B cell (primary cell): ENCODE results near the gene OR9A2. TPM values are rescaled to one million over a fixed set of nuclear protein-coding genes. Genes with fewer than 3 reads are reported as not detected.

ENCODE experiments used
- ATAC-seq: fragments of 200-7000 bp; cut with Tn5 transposase; one replicate; pipeline ENCODE4 v1.10.0; 2021; ENCODE audit warnings: low read depth, mild to moderate bottlenecking, moderate number of reproducible peaks, moderate library complexity
- CTCF ChIA-PET: fragments of 350-600 bp; sonication (Branson Sonifier 250); formaldehyde crosslinking; loops from one replicate; lab custom pipeline; 2021; ENCODE audit warnings: antibody characterized with exemption, inconsistent platforms; lab: Charles Lee
- POLR2A ChIA-PET: fragments of 350-600 bp; sonication (Branson Sonifier 250); formaldehyde crosslinking; loops from one replicate; lab custom pipeline; 2021; ENCODE audit warnings: antibody characterized with exemption; lab: Charles Lee
- DNase-seq: peaks from one replicate; pipeline ENCODE4 v3.0.0; 2013
- H2AFZ ChIP-seq: 2 replicates; pipeline ENCODE4 v1.6.1; 2012; ENCODE audit warnings: mild to moderate bottlenecking, low read depth, low read length; ENCODE audit not compliant: insufficient read depth, poor library complexity, severe bottlenecking
- H3K27ac ChIP-seq, 2 donors: 1 replicate in 1 of 2; 2 replicates in 1 of 2; pipeline ENCODE4 v1.5.1; 2012 to 2013; ENCODE audit warnings: low read length in 2 of 2, mild to moderate bottlenecking in 2 of 2, moderate library complexity in 1 of 2
- H3K27me3 ChIP-seq, 4 experiments: fragments of 200-600 bp in 1 of 4; sonication (generic) in 1 of 4; replicated peaks in 1 of 4; 1 replicate in 2 of 4; 2 replicates in 2 of 4; pipeline versions ENCODE4 v1.6.1 to v1.7.0; 2013 to 2016; ENCODE audit warnings: low read length in 3 of 4, mild to moderate bottlenecking in 2 of 4, mixed read lengths in 1 of 4, moderate library complexity in 1 of 4; ENCODE audit not compliant: insufficient read depth in 4 of 4, control insufficient read depth in 3 of 4; ENCODE audit errors: control extremely low read depth in 1 of 4
- H3K36me3 ChIP-seq, 2 experiments: replicated peaks in 1 of 2; 1 replicate in 1 of 2; 2 replicates in 1 of 2; pipeline versions ENCODE4 v1.6.1 to v1.7.1; 2013; ENCODE audit warnings: low read length in 1 of 2; ENCODE audit not compliant: insufficient read depth in 2 of 2, control insufficient read depth in 1 of 2; ENCODE audit errors: control extremely low read depth in 1 of 2, extremely low read depth in 1 of 2
- H3K4me1 ChIP-seq, 2 donors: fragments of 200-600 bp in 1 of 2; sonication (generic) in 1 of 2; 1 replicate in 1 of 2; 2 replicates in 1 of 2; pipeline versions ENCODE4 v1.5.1 to v1.6.1; 2013 to 2017; ENCODE audit warnings: low read length in 2 of 2; ENCODE audit not compliant: control insufficient read depth in 2 of 2, insufficient read depth in 2 of 2
- H3K4me2 ChIP-seq: replicated peaks from 2 replicates; pipeline ENCODE3; 2012; ENCODE audit warnings: mild to moderate bottlenecking, low read depth, low read length; ENCODE audit not compliant: poor library complexity, severe bottlenecking
- H3K4me3 ChIP-seq, 5 experiments: fragments of 200-600 bp in 1 of 5; sonication (generic) in 1 of 5; 1 replicate in 3 of 5; 2 replicates in 2 of 5; pipeline versions ENCODE4 v1.5.1 to v1.7.0; 2011 to 2016; ENCODE audit warnings: low read length in 4 of 5, mild to moderate bottlenecking in 4 of 5, low read depth in 2 of 5, control low read depth in 1 of 5, moderate library complexity in 1 of 5; ENCODE audit not compliant: insufficient read depth in 1 of 5; ENCODE audit errors: control extremely low read depth in 1 of 5, extremely low read depth in 1 of 5
- H3K79me2 ChIP-seq: fragments of 200-600 bp; sonication (generic); one replicate; pipeline ENCODE4 v1.6.0; 2016; ENCODE audit warnings: low read length; ENCODE audit not compliant: control insufficient read depth, insufficient read depth
- H3K9ac ChIP-seq: fragments of 200-600 bp; sonication (generic); 2 replicates; pipeline ENCODE4 v1.6.1; 2017; ENCODE audit warnings: mild to moderate bottlenecking, low read length, moderate library complexity
- H3K9me3 ChIP-seq, 3 donors: one replicate each; pipeline versions ENCODE4 v1.6.1 to v1.7.1; 2013; ENCODE audit warnings: low read length in 2 of 3; ENCODE audit not compliant: control insufficient read depth in 2 of 3, insufficient read depth in 1 of 3; ENCODE audit errors: control extremely low read depth in 1 of 3
- H4K20me1 ChIP-seq: 2 replicates; pipeline ENCODE4 v1.6.0; 2012; ENCODE audit warnings: mild to moderate bottlenecking, low read length; ENCODE audit not compliant: insufficient read depth, control insufficient read depth, poor library complexity, severe bottlenecking
- H3K27ac Mint-ChIP-seq: one replicate; pipeline ENCODE4 v1.8.0; 2021; ENCODE audit warnings: mixed read lengths
- H3K27me3 Mint-ChIP-seq: one replicate; pipeline ENCODE4 v1.8.0; 2021; ENCODE audit warnings: mixed read lengths
- H3K4me1 Mint-ChIP-seq: one replicate; pipeline ENCODE4 v1.8.0; 2021; ENCODE audit warnings: mixed read lengths
- H3K4me3 Mint-ChIP-seq: one replicate; pipeline ENCODE4 v1.8.0; 2021; ENCODE audit warnings: mixed read lengths
- H3K9me3 Mint-ChIP-seq: one replicate; pipeline ENCODE4 v1.8.0; 2022; ENCODE audit warnings: mixed read lengths; ENCODE audit not compliant: insufficient read depth
- CTCF ChIP-seq: fragments of 200-600 bp; IDR thresholded peaks from one replicate; pipeline ENCODE4 v1.8.0; 2022; ENCODE audit warnings: antibody characterized with exemption, mild to moderate bottlenecking
- EZH2 ChIP-seq: IDR thresholded peaks from 2 replicates; pipeline ENCODE4 v1.6.1; 2012; ENCODE audit warnings: borderline replicate concordance, low read depth, mild to moderate bottlenecking, moderate library complexity, low read length; ENCODE audit not compliant: insufficient read depth, poor library complexity, severe bottlenecking
- WGBS: methylation state at CpG from one replicate; pipeline ENCODE4 v1.1.5; 2013; ENCODE audit warnings: missing lambda C conversion rate; ENCODE audit not compliant: insufficient coverage; 5-methylcytosine and 5-hydroxymethylcytosine counted together
- intact Hi-C: fragments of 100-400 bp; cut with micrococcal nuclease; formaldehyde crosslinking; loops from one replicate; pipeline ENCODE4 v1.10.0; 2022
- polyA plus RNA-seq: library from polyadenylated mRNA; depleted of rRNA; stranded (reverse); fragments of >200 nt; gene quantifications from 2 replicates; pipeline ENCODE4 v1.2.3, GENCODE V29; 2012
- total RNA-seq, 2 donors: library from RNA; stranded (reverse); fragments of 120-200 nt in 1 of 2; gene quantifications; 1 replicate in 1 of 2; 2 replicates in 1 of 2; pipeline versions ENCODE4 v1.2.3 to v1.2.4, GENCODE V29; 2013 to 2022

The OR9A2 gene
- total and polyA plus RNA-seq, 2 donors (not counting 1 experiment from before 2014, with no cell fraction given): not detected

- no peak overlapping the region for H3K9ac ChIP-seq
- no peak overlapping the region for H2AFZ ChIP-seq
- H3K4me3 ChIP-seq: no peak overlapping the region
- no peaks in the 10 kb centered on the region for H3K79me2 ChIP-seq
- DNase-seq: no peak
- H4K20me1 ChIP-seq: no peaks in the 10 kb centered on the region
- intact Hi-C loops: no loop called here
- H3K36me3 ChIP-seq: no peaks in the 10 kb centered on the region
- no peaks in the 10 kb centered on the region for H3K9me3 Mint-ChIP-seq
- H3K27me3 ChIP-seq: no peaks in the 10 kb centered on the region
- H3K4me1 Mint-ChIP-seq: peaks cover 20% of the 10 kb centered on the region
- H3K4me2 ChIP-seq: no peak overlapping the region
- ATAC-seq: no peak
- POLR2A ChIA-PET: no interaction called here
- H3K9me3 ChIP-seq: peaks cover 0 to 8% (median 0%) of the 10 kb centered on the region in 3 donors
- TF ChIP-seq CTCF: no peak
- no peak for TF ChIP-seq EZH2
- no peaks in the 10 kb centered on the region for H3K27me3 Mint-ChIP-seq
- CTCF ChIA-PET: no interaction called here
- peaks cover 0 to 4% of the 10 kb centered on the region in 2 donors for H3K4me1 ChIP-seq
- no peak overlapping the region for H3K27ac Mint-ChIP-seq
- H3K4me3 Mint-ChIP-seq: no peak overlapping the region
- no peak overlapping the region for H3K27ac ChIP-seq
These were observed 28.8 kb upstream of the OR9A2 start for GRCh38 chr7:143055754-143056153.

- CTCF ChIA-PET: interaction anchor here (1.9 kb wide), 1 partner anchor 51 kb away, joined by 5 read pairs; no protein-coding TSS in a partner anchor
- 100% methylated on average over 1 of the region's 3 CpGs for WGBS
- no peak overlapping the region for H2AFZ ChIP-seq
- no peak overlapping the region for H3K4me3 ChIP-seq
- H3K9ac ChIP-seq: no peak overlapping the region
- intact Hi-C loops: no loop called here
- H3K79me2 ChIP-seq: no peaks in the 10 kb centered on the region
- POLR2A ChIA-PET: no interaction called here
- Mint-ChIP-seq H3K9me3 (no peaks in the 10 kb centered on the region), H3K4me3 (no peak overlapping the region), H3K27me3 (no peaks in the 10 kb centered on the region), H3K4me1 (peaks cover 26% of the 10 kb centered on the region), H3K27ac (no peak overlapping the region)
- DNase-seq: no peak
- ATAC-seq: no peak
- no peaks in the 10 kb centered on the region for H3K27me3 ChIP-seq
- H3K27ac ChIP-seq: no peak overlapping the region
- no peak for TF ChIP-seq CTCF
- TF ChIP-seq EZH2: no peak
- H3K4me1 ChIP-seq: peaks cover 3 to 9% of the 10 kb centered on the region in 2 donors
- peaks cover 0 to 8% (median 0%) of the 10 kb centered on the region in 3 donors for H3K9me3 ChIP-seq
- H3K4me2 ChIP-seq: no peak overlapping the region
- no peaks in the 10 kb centered on the region for H3K36me3 ChIP-seq
- H4K20me1 ChIP-seq: no peaks in the 10 kb centered on the region
These were observed 27.7 kb upstream of the OR9A2 start for GRCh38 chr7:143054621-143055020.
